ENCODE measurements around the gene MIXL1. TPM values are rescaled to one million over a fixed set of nuclear protein-coding genes. Genes with fewer than 3 reads are reported as not detected.

Gene MIXL1
- total RNA-seq, 2 donors from 2014 or later: not detected

- DNase-seq (ENCODE audit: low spot score) (no peak), ATAC-seq (ENCODE audit: insufficient number of reproducible peaks, low FRiP score, low read depth) (no peak)
- peaks cover 4 to 31% of the 10 kb centered on the region in 2 donors for H3K4me1 ChIP-seq (ENCODE audit: control insufficient read depth in 1 of 2, low read depth in 2 of 2)
- TF ChIP-seq, protein P1, sequence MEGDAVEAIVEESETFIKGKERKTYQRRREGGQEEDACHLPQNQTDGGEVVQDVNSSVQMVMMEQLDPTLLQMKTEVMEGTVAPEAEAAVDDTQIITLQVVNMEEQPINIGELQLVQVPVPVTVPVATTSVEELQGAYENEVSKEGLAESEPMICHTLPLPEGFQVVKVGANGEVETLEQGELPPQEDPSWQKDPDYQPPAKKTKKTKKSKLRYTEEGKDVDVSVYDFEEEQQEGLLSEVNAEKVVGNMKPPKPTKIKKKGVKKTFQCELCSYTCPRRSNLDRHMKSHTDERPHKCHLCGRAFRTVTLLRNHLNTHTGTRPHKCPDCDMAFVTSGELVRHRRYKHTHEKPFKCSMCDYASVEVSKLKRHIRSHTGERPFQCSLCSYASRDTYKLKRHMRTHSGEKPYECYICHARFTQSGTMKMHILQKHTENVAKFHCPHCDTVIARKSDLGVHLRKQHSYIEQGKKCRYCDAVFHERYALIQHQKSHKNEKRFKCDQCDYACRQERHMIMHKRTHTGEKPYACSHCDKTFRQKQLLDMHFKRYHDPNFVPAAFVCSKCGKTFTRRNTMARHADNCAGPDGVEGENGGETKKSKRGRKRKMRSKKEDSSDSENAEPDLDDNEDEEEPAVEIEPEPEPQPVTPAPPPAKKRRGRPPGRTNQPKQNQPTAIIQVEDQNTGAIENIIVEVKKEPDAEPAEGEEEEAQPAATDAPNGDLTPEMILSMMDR (IDR thresholded peaks at IDR 0.05): no peak
- no peaks in the 10 kb centered on the region for H3K36me3 ChIP-seq
- no peaks in the 10 kb centered on the region for H3K9me3 ChIP-seq
- H3K4me3 ChIP-seq: no peak overlapping the region
- no peaks in the 10 kb centered on the region for H3K27me3 ChIP-seq (replicated peaks; ENCODE audit: insufficient read depth)
- H3K27ac ChIP-seq: no peak overlapping the region
These were observed 52.7 kb downstream of the MIXL1 start for GRCh38 chr1:226276077-226276682.

Other genes with a start within 250 kb of the MIXL1 start
- gene SDE2, start 224.3 kb upstream of the MIXL1 start, total RNA-seq: 10 to 100 TPM; 19.1 to 33.2 TPM
- gene H3-3A, start 160.9 kb upstream of the MIXL1 start, total RNA-seq: 100 to 1,000 TPM; 226 to 258 TPM
- 10 to 100 TPM; 44.7 to 59.8 TPM for gene ACBD3, start 36.9 kb upstream of the MIXL1 start, total RNA-seq
- gene LIN9, start 85.5 kb downstream of the MIXL1 start, total RNA-seq: 1 to 10 TPM; 1.3 to 1.6 TPM
- gene PARP1, start 184.4 kb downstream of the MIXL1 start, total RNA-seq: 10 to 100 TPM; 70.3 TPM